HUES6 (cell line): ENCODE data around the gene ANAPC5.
A peak's percentile ranks its signal among the peaks of the same experiment; 100 is the strongest.
"Not testable (repeated sequence)": the region's sequence is repeated elsewhere in the genome, so short reads cannot be mapped to it uniquely, and the experiment has no call there.

Experiments used
- H3K27ac ChIP-seq: 2 replicates; pipeline ENCODE4 v1.7.0; 2013; ENCODE audit warnings: low read depth, mild to moderate bottlenecking, low read length, inconsistent platforms
- H3K27me3 ChIP-seq: 2 replicates; pipeline ENCODE4 v1.6.1; 2013; ENCODE audit warnings: low read length; ENCODE audit not compliant: control insufficient read depth, insufficient read depth
- H3K36me3 ChIP-seq: 2 replicates; pipeline ENCODE4 v1.6.1; 2013; ENCODE audit warnings: low read length; ENCODE audit not compliant: control insufficient read depth, insufficient read depth
- H3K4me1 ChIP-seq: 2 replicates; pipeline ENCODE4 v1.6.1; 2013; ENCODE audit warnings: low read length; ENCODE audit not compliant: control insufficient read depth, insufficient read depth
- H3K4me3 ChIP-seq: 2 replicates; pipeline ENCODE4 v1.5.1; 2013; ENCODE audit warnings: low read depth, low read length
- H3K9ac ChIP-seq: one replicate; pipeline ENCODE4 v1.6.1; 2013; ENCODE audit warnings: mild to moderate bottlenecking, low read length
- H3K9me3 ChIP-seq: 2 replicates; pipeline ENCODE4 v1.6.1; 2013; ENCODE audit warnings: low read depth, low read length; ENCODE audit not compliant: control insufficient read depth, insufficient read depth

ANAPC5 gene

GRCh38 chr12:121283388-121283787 lies 68.8 kb downstream of the ANAPC5 start:
- Histone ChIP-seq H3K4me1 (peaks cover 34% of the 10 kb centered on the region), H3K9me3 (no peaks in the 10 kb centered on the region), H3K27ac (no peak overlapping the region), H3K27me3 (no peaks in the 10 kb centered on the region), H3K36me3 (0 out of 2 replicates have a peak, but pooled peaks cover 4% of the 10 kb centered on the region), H3K4me3 (no peak overlapping the region), H3K9ac (no peak overlapping the region)

- H3K27me3 ChIP-seq, H3K4me3 ChIP-seq, H3K9me3 ChIP-seq, H3K36me3 ChIP-seq, H3K27ac ChIP-seq, H3K9ac ChIP-seq: not testable (repeated sequence)
- H3K4me1 ChIP-seq, result peaks cover 29% of the 10 kb centered on the region
Measured at GRCh38 chr12:121282910-121283309, 69.3 kb downstream of the ANAPC5 start.

GRCh38 chr12:121282072-121282742 lies 70.0 kb downstream of the ANAPC5 start:
- Histone ChIP-seq H3K27me3 (no peaks in the 10 kb centered on the region), H3K36me3 (peaks cover 12% of the 10 kb centered on the region), H3K9ac (peak overlapping the region; percentile 35), H3K27ac (no peak overlapping the region; the same call in 1 of the 2 replicates), H3K4me1 (peaks cover 25% of the 10 kb centered on the region), H3K4me3 (no peak overlapping the region), H3K9me3 (no peaks in the 10 kb centered on the region)

- peaks cover 25% of the 10 kb centered on the region for H3K4me1 ChIP-seq
- peak overlapping the region; percentile 58 for H3K9ac ChIP-seq
- peak overlapping the region; percentile 63; the same call in 1 of the 2 replicates for H3K27ac ChIP-seq
- H3K36me3 ChIP-seq, result peaks cover 12% of the 10 kb centered on the region
- H3K27me3 ChIP-seq, H3K9me3 ChIP-seq: not testable (repeated sequence)
- H3K4me3 ChIP-seq, result 0 out of 2 replicates have a peak overlapping the region, but pooled peaks have one; percentile 14
Measured at GRCh38 chr12:121281116-121281515, 71.1 kb downstream of the ANAPC5 start.

- Histone ChIP-seq H3K36me3 (peaks cover 12% of the 10 kb centered on the region), H3K4me3 (peak overlapping the region; percentile 26; the same call in 1 of the 2 replicates), H3K4me1 (peaks cover 25% of the 10 kb centered on the region)
- not testable (repeated sequence) for H3K9me3 ChIP-seq, H3K27ac ChIP-seq, H3K27me3 ChIP-seq, H3K9ac ChIP-seq
Measured at GRCh38 chr12:121280531-121280930, 71.7 kb downstream of the ANAPC5 start.

GRCh38 chr12:121279507-121279915 lies 72.7 kb downstream of the ANAPC5 start:
- H3K4me1 ChIP-seq, result peaks cover 25% of the 10 kb centered on the region
- H3K27me3 ChIP-seq, result no peaks in the 10 kb centered on the region
- H3K27ac ChIP-seq, result no peak overlapping the region; the same call in 1 of the 2 replicates
- H3K36me3 ChIP-seq, result peaks cover 12% of the 10 kb centered on the region
- H3K4me3 ChIP-seq, result no peak overlapping the region
- peak overlapping the region; percentile 22 for H3K9ac ChIP-seq
- H3K9me3 ChIP-seq, result no peaks in the 10 kb centered on the region

GRCh38 chr12:121279071-121279375 lies 73.2 kb downstream of the ANAPC5 start:
- Histone ChIP-seq H3K4me1 (peaks cover 25% of the 10 kb centered on the region), H3K9ac (peak overlapping the region; percentile 22), H3K9me3 (no peaks in the 10 kb centered on the region), H3K27me3 (no peaks in the 10 kb centered on the region), H3K27ac (no peak overlapping the region), H3K4me3 (no peak overlapping the region), H3K36me3 (peaks cover 16% of the 10 kb centered on the region)

GRCh38 chr12:121278169-121279070 lies 73.8 kb downstream of the ANAPC5 start:
- H3K9ac ChIP-seq, result no peak overlapping the region
- no peak overlapping the region for H3K4me3 ChIP-seq
- H3K27ac ChIP-seq, result no peak overlapping the region
- no peaks in the 10 kb centered on the region for H3K9me3 ChIP-seq
- peaks cover 25% of the 10 kb centered on the region for H3K4me1 ChIP-seq
- no peaks in the 10 kb centered on the region for H3K27me3 ChIP-seq
- peaks cover 19% of the 10 kb centered on the region for H3K36me3 ChIP-seq

GRCh38 chr12:121277374-121277759 lies 74.8 kb downstream of the ANAPC5 start:
- peaks cover 25% of the 10 kb centered on the region for H3K36me3 ChIP-seq
- no peak overlapping the region for H3K27ac ChIP-seq
- peaks cover 24% of the 10 kb centered on the region for H3K4me1 ChIP-seq

GRCh38 chr12:121274036-121274763 lies 78.0 kb downstream of the ANAPC5 start:
- Histone ChIP-seq H3K9ac (no peak overlapping the region), H3K27me3 (no peaks in the 10 kb centered on the region), H3K9me3 (no peaks in the 10 kb centered on the region), H3K27ac (no peak overlapping the region), H3K4me1 (peaks cover under 1% of the 10 kb centered on the region; the same call in 1 of the 2 replicates), H3K4me3 (no peak overlapping the region), H3K36me3 (peaks cover 37% of the 10 kb centered on the region)

More at GRCh38 chr12:121277374-121277759, 74.8 kb downstream of the ANAPC5 start:
- no peaks in the 10 kb centered on the region for H3K9me3 ChIP-seq
- no peak overlapping the region for H3K4me3 ChIP-seq
- H3K27me3 ChIP-seq, result no peaks in the 10 kb centered on the region
- H3K9ac ChIP-seq, result no peak overlapping the region
